Measurements from ENCODE around the gene FBLN7.

DNA sequence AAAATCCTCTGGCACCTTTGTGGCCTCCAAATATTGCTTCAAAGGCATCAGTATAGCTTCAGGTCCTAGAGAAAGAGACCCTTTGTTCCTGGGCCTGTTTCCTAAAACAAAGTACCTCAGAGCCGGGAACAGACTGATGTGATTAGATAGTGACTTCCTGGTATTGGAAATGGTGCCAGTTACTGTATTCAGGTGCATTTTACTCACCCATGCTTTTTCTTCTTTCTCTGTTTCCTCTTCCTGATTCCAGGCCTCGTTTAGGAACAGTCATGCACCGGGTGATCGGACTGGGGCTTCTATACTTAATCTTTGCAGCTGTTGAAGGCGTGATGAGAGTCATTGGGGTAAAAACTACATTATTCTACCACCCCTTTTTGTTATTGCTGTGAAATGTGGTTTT, 48.8 kb upstream of the FBLN7 start:
- TF ChIP-seq EP300 (IDR thresholded peaks at IDR 0.05; ENCODE audit: borderline replicate concordance in 1 of 2, low read depth in 2 of 2, low read length in 2 of 2) = no peak
- TF ChIP-seq, protein P1, sequence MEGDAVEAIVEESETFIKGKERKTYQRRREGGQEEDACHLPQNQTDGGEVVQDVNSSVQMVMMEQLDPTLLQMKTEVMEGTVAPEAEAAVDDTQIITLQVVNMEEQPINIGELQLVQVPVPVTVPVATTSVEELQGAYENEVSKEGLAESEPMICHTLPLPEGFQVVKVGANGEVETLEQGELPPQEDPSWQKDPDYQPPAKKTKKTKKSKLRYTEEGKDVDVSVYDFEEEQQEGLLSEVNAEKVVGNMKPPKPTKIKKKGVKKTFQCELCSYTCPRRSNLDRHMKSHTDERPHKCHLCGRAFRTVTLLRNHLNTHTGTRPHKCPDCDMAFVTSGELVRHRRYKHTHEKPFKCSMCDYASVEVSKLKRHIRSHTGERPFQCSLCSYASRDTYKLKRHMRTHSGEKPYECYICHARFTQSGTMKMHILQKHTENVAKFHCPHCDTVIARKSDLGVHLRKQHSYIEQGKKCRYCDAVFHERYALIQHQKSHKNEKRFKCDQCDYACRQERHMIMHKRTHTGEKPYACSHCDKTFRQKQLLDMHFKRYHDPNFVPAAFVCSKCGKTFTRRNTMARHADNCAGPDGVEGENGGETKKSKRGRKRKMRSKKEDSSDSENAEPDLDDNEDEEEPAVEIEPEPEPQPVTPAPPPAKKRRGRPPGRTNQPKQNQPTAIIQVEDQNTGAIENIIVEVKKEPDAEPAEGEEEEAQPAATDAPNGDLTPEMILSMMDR (IDR thresholded peaks at IDR 0.05; ENCODE audit: control extremely low read depth in 1 of 3, insufficient read depth in 1 of 3, low read depth in 1 of 3, low read length in 3 of 3) = no peak
- TF ChIP-seq RAD21 (IDR thresholded peaks at IDR 0.05 in 1 of 2, conservative IDR thresholded peaks at IDR 0.05 in 1 of 2; ENCODE audit: low read depth in 2 of 2, low read length in 2 of 2) = no peak
- no peak for TF ChIP-seq EGR1 (IDR thresholded peaks at IDR 0.05; ENCODE audit: borderline replicate concordance, low read depth, low read length)
- no peak for TF ChIP-seq EZH2 (IDR thresholded peaks at IDR 0.05; ENCODE audit: low read depth, low read length, severe bottlenecking)
- TF ChIP-seq, protein P2, sequence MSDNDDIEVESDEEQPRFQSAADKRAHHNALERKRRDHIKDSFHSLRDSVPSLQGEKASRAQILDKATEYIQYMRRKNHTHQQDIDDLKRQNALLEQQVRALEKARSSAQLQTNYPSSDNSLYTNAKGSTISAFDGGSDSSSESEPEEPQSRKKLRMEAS (IDR thresholded peaks at IDR 0.05) = no peak
- no peak for TF ChIP-seq CREB1 (IDR thresholded peaks at IDR 0.05)
- TF ChIP-seq SP1 (IDR thresholded peaks at IDR 0.05; ENCODE audit: low read depth, low read length) = no peak
- TF ChIP-seq FOSL1 (IDR thresholded peaks at IDR 0.05; ENCODE audit: insufficient read depth, low read depth, low read length) = no peak
- TF ChIP-seq YY1 (IDR thresholded peaks at IDR 0.05; ENCODE audit: low read depth, low read length) = no peak

Measured in H1 (cell line).